ENCODE data around the gene SIRT5. TPM values are rescaled to one million over a fixed set of nuclear protein-coding genes. Genes with fewer than 3 reads are reported as not detected.

The SIRT5 gene
- polyA plus RNA-seq, 1 donor from 2014 or later: 15.9 TPM

GRCh38 chr6:13527671-13528056 is 46.7 kb upstream of the SIRT5 start:
- Histone ChIP-seq H4K20me1 (ENCODE audit: insufficient read depth) (no peaks in the 10 kb centered on the region), H3K9me2 (ENCODE audit: insufficient read depth, low read length) (no peaks in the 10 kb centered on the region), H3K4me3 (ENCODE audit: low read length) (no peak overlapping the region), H3K9me3 (ENCODE audit: low read length) (no peaks in the 10 kb centered on the region), H2AFZ (ENCODE audit: low read depth, low read length) (no peak overlapping the region), H3K4me2 (ENCODE audit: low read length) (no peak overlapping the region), H3K36me3 (ENCODE audit: insufficient read depth, low read length) (no peaks in the 10 kb centered on the region), H3K9ac (ENCODE audit: low read length) (no peak overlapping the region), H3K79me2 (replicated peaks; ENCODE audit: insufficient read depth, low read length) (no peaks in the 10 kb centered on the region), H3K27ac (ENCODE audit: low read length) (no peak overlapping the region), H3F3A (ENCODE audit: insufficient read depth, low read length, poor library complexity, severe bottlenecking) (no peaks in the 10 kb centered on the region), H3K27me3 (ENCODE audit: insufficient read depth, low read depth, low read length) (no peaks in the 10 kb centered on the region)
- TF ChIP-seq REST (IDR thresholded peaks at IDR 0.05; ENCODE audit: borderline replicate concordance) (no peak), POLR2AphosphoS5 (IDR thresholded peaks at IDR 0.05) (no peak), RAD21 (conservative IDR thresholded peaks at IDR 0.05) (no peak), EZH2 (IDR thresholded peaks at IDR 0.05; ENCODE audit: borderline replicate concordance, insufficient read depth, low read length, poor library complexity, severe bottlenecking) (no peak), TAF1 (IDR thresholded peaks at IDR 0.05; ENCODE audit: low read depth) (no peak), CTCF (IDR thresholded peaks at IDR 0.05; ENCODE audit: poor library complexity, severe bottlenecking) (no peak), SMC3 (conservative IDR thresholded peaks at IDR 0.05; ENCODE audit: poor library complexity) (no peak), MXI1 (conservative IDR thresholded peaks at IDR 0.05; ENCODE audit: poor library complexity, severe bottlenecking) (no peak), EP300 (conservative IDR thresholded peaks at IDR 0.05; ENCODE audit: poor library complexity, severe bottlenecking) (no peak)

GRCh38 chr6:13528232-13528631 is 46.2 kb upstream of the SIRT5 start:
- no peak overlapping the region for H2AFZ ChIP-seq (ENCODE audit: low read depth, low read length)
- no peaks in the 10 kb centered on the region for H3K79me2 ChIP-seq (replicated peaks; ENCODE audit: insufficient read depth, low read length)
- H3K27me3 ChIP-seq (ENCODE audit: insufficient read depth, low read depth, low read length): no peaks in the 10 kb centered on the region
- no peaks in the 10 kb centered on the region for H4K20me1 ChIP-seq (ENCODE audit: insufficient read depth)
- H3K36me3 ChIP-seq (ENCODE audit: insufficient read depth, low read length): no peaks in the 10 kb centered on the region
- no peak overlapping the region for H3K4me2 ChIP-seq (ENCODE audit: low read length)
- TF ChIP-seq CTCF (IDR thresholded peaks at IDR 0.05; ENCODE audit: poor library complexity, severe bottlenecking) (peak; percentile 20), TAF1 (IDR thresholded peaks at IDR 0.05; ENCODE audit: low read depth) (no peak)
- H3K9me3 ChIP-seq (ENCODE audit: low read length): no peaks in the 10 kb centered on the region
- H3K9me2 ChIP-seq (ENCODE audit: insufficient read depth, low read length): no peaks in the 10 kb centered on the region
- no peaks in the 10 kb centered on the region for H3F3A ChIP-seq (ENCODE audit: insufficient read depth, low read length, poor library complexity, severe bottlenecking)
- no peak overlapping the region for H3K9ac ChIP-seq (ENCODE audit: low read length)
- H3K27ac ChIP-seq (ENCODE audit: low read length): peak overlapping the region; percentile 12
- H3K4me3 ChIP-seq (ENCODE audit: low read length): no peak overlapping the region

Measured in neural cell (in vitro differentiated cells).